Measurements from ENCODE around the gene ADAM11. TPM values are rescaled to one million over a fixed set of nuclear protein-coding genes. Genes with fewer than 3 reads are reported as not detected.
"Not testable (repeated sequence)": the region's sequence is repeated elsewhere in the genome, so short reads cannot be mapped to it uniquely, and the experiment has no call there.

ADAM11 gene
- total RNA-seq, 1 donor from 2014 or later = 0.06 TPM

- DNase-seq (ENCODE audit: low read depth) = no peak
- TF ChIP-seq, protein P1, sequence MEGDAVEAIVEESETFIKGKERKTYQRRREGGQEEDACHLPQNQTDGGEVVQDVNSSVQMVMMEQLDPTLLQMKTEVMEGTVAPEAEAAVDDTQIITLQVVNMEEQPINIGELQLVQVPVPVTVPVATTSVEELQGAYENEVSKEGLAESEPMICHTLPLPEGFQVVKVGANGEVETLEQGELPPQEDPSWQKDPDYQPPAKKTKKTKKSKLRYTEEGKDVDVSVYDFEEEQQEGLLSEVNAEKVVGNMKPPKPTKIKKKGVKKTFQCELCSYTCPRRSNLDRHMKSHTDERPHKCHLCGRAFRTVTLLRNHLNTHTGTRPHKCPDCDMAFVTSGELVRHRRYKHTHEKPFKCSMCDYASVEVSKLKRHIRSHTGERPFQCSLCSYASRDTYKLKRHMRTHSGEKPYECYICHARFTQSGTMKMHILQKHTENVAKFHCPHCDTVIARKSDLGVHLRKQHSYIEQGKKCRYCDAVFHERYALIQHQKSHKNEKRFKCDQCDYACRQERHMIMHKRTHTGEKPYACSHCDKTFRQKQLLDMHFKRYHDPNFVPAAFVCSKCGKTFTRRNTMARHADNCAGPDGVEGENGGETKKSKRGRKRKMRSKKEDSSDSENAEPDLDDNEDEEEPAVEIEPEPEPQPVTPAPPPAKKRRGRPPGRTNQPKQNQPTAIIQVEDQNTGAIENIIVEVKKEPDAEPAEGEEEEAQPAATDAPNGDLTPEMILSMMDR (conservative IDR thresholded peaks at IDR 0.05; ENCODE audit: low read depth, low read length) = no peak
- H3K4me3 ChIP-seq (ENCODE audit: low read depth, low read length) = no peak overlapping the region
Observed at GRCh38 chr17:44736551-44737240, 22.1 kb upstream of the ADAM11 start.

DNA sequence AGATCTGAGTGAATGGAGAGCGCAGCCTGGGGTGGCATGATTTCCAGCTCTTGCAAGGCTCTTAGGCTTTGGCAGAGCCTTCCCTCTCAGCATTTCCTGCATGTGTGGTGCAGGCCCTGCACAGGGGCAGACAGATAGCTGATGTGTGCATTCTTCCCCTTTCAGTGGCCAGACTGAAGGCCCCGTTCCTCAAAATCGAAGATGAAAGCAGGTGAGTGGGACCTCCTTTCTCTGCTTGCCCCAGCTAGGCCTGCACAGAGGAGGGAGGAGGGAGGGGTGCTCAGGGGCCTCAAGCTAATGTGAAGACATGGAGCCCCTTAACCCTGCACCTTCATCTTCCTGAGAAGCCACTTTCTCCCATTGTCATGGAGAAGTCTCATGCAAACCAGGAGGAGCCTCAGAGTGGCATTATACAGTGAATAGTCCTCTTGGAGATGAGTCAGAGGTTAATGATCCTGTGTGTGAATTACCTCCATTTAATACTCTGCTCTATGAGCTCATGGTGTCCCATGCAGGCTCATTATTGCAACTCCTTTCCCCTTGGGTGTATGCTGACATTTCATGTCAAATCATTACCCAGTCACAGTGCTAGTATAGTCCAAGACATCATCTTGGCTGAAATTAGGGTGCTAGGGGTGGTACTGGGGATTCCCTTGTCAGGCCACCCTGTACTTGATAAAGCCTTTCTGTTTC lies 20.4 kb upstream of the ADAM11 start:
- DNase-seq (ENCODE audit: low read depth) = peak; percentile 64
- no peak overlapping the region for H3K4me3 ChIP-seq (ENCODE audit: low read depth, low read length)

GRCh38 chr17:44741316-44741715 lies 17.5 kb upstream of the ADAM11 start:
- no peak overlapping the region for H3K4me3 ChIP-seq (ENCODE audit: low read depth, low read length)
- DNase-seq (ENCODE audit: low read depth) = no peak
- TF ChIP-seq, protein P1 (conservative IDR thresholded peaks at IDR 0.05; ENCODE audit: low read depth, low read length) = no peak

More for the DNA sequence above, 20.4 kb upstream of the ADAM11 start:
- TF ChIP-seq, protein P1 (conservative IDR thresholded peaks at IDR 0.05; ENCODE audit: low read depth, low read length) = no peak

DNA sequence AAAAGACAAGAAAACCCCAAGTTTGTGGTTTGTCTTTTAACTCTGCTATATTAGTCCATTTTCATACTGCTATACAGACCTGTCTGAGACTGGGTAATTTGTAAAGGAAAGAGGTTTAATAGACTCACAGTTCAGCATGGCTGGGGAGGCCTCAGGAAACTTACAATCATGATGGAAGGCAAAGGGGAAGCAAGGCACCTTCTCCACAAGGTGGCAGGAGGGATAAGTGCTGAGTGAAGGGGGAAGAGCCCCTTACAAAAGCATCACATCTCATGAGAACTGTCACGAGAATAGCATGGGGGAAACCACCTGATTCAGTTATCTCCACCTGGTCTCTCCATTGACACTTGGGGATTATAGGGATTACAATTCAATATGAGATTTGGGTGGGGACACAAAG lies 13.5 kb upstream of the ADAM11 start:
- TF ChIP-seq, protein P1 (conservative IDR thresholded peaks at IDR 0.05; ENCODE audit: low read depth, low read length) = no peak
- no peak for DNase-seq (ENCODE audit: low read depth)
- no peak overlapping the region for H3K4me3 ChIP-seq (ENCODE audit: low read depth, low read length)

GRCh38 chr17:44745738-44746137 lies 13.1 kb upstream of the ADAM11 start:
- not testable (repeated sequence) for H3K4me3 ChIP-seq (ENCODE audit: low read depth, low read length); DNase-seq (ENCODE audit: low read depth)

DNA sequence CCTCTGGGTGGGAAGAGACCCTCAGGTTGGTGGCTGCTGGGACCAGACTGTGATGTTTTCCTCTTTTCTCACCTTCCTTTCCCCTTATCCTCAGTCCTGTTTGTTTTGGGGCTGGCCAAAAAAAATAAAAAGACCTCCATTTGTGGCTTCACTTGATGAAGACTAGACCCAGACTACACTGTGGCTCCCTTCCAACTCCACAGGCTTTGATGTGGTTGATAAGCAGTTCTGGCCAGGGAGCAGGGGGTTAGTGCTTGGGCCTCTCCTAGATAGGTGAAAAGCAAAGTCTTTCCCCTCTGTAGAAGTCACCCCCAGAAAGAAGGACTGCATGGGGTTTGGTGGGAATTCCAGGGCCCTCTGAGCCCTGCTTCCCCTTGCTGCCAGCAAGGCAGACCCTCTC lies 11.2 kb upstream of the ADAM11 start:
- DNase-seq (ENCODE audit: low read depth) = no peak
- TF ChIP-seq, protein P1 (conservative IDR thresholded peaks at IDR 0.05; ENCODE audit: low read depth, low read length) = no peak
- H3K4me3 ChIP-seq (ENCODE audit: low read depth, low read length) = no peak overlapping the region

DNA sequence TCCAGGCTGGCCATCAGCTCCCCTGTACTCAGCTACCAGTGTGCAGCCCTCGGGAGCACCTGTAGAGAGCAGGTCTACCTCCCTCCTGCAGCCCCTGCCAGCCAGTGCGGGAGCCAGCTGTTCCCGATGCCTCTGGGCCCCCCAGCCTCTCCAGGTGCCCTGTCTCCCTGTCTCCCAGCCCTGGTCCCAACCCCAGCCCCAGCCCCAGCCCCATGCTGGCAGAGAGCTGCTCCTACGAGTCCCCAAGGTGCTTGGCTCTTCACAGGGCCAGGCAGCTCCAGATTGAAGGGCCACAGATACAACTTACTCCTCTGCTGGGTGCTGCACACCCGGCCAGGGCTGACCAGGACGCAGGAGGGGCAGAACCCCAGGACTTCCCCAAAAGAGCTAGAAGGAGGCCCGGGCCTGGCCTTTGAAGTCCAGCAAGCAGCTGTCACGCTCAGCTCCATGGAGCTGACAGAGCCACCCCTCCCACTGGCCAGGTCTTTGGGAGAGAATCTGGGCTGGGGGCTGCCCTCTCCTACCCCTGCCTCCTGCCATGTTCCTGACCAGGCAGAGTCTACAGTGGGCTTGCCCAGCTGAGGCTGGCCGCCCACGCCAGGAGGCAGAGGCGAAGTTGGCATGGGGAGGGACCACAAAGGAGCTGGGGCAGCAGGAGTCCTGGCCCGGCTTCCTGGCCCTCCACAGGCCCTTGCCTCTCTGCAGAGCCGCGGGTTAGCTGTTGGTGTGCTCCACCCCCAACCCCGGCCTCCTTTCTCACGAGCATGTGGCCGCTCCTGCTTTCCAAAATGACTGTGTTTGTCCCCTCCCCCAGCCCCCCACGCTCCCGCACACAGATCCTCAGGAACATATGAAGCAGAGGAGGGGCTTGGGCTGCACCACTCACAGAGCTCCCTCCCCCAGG lies 9.5 kb upstream of the ADAM11 start:
- DNase-seq (ENCODE audit: low read depth) = no peak
- TF ChIP-seq, protein P1 (conservative IDR thresholded peaks at IDR 0.05; ENCODE audit: low read depth, low read length) = no peak
- H3K4me3 ChIP-seq (ENCODE audit: low read depth, low read length) = no peak overlapping the region

All from epithelial cell of proximal tubule (primary cell).